Measurements from ENCODE around the gene SYNGR4.

SYNGR4 gene

GRCh38 chr19:48355365-48355954 lies 8.7 kb upstream of the SYNGR4 start:
- no peak for TF ChIP-seq ESRRG (CRISPR knock-in tag; IDR thresholded peaks at IDR 0.05)
- no peak for TF ChIP-seq CREB5 (CRISPR knock-in tag; IDR thresholded peaks at IDR 0.05; ENCODE audit: low read depth)
- TF ChIP-seq GLIS3 (CRISPR knock-in tag; IDR thresholded peaks at IDR 0.05): no peak
- ATAC-seq: no peak

GRCh38 chr19:48359123-48359522 lies 5.0 kb upstream of the SYNGR4 start:
- no peak for ATAC-seq
- TF ChIP-seq ZNF70 (CRISPR knock-in tag; IDR thresholded peaks at IDR 0.05) (no peak), TSHZ2 (CRISPR knock-in tag; IDR thresholded peaks at IDR 0.05) (no peak), ZNF8 (CRISPR knock-in tag; IDR thresholded peaks at IDR 0.05) (no peak), CSRNP3 (CRISPR knock-in tag; IDR thresholded peaks at IDR 0.05) (no peak)

DNA sequence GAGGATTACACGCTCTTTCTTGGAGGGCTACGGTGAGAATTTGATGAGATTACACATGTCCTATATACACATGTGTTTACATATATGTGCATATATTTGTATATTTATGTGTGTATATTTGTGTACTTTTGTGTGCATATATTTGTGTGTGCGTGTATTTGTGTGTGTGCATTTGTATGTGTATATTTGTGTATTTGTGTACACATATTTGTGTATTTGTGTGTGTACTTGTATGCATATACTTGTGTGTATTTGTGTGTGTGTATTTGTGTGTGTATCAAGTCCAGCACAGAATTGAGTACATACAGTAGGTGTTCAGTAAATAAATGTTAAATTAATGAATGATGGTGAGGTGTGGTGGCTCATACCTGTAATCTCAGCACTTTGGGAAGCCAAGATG lies 2.3 kb upstream of the SYNGR4 start:
- ATAC-seq: no peak
- TF ChIP-seq ZNF565 (CRISPR knock-in tag; conservative IDR thresholded peaks at IDR 0.05; ENCODE audit: low read depth): no peak
- no peak for TF ChIP-seq RARB (CRISPR knock-in tag; IDR thresholded peaks at IDR 0.05)
- no peak for TF ChIP-seq ESRRG (CRISPR knock-in tag; IDR thresholded peaks at IDR 0.05)
- TF ChIP-seq CREB5 (CRISPR knock-in tag; IDR thresholded peaks at IDR 0.05; ENCODE audit: low read depth): no peak
- no peak for TF ChIP-seq GLIS3 (CRISPR knock-in tag; IDR thresholded peaks at IDR 0.05)
- TF ChIP-seq ISL1 (CRISPR knock-in tag; IDR thresholded peaks at IDR 0.05): no peak
- no peak for TF ChIP-seq PPARA (CRISPR knock-in tag; IDR thresholded peaks at IDR 0.05; ENCODE audit: borderline replicate concordance)
- no peak for TF ChIP-seq CSRNP3 (CRISPR knock-in tag; IDR thresholded peaks at IDR 0.05)
- no peak for TF ChIP-seq ZFP3 (CRISPR knock-in tag; IDR thresholded peaks at IDR 0.05)
- TF ChIP-seq ZNF70 (CRISPR knock-in tag; IDR thresholded peaks at IDR 0.05): no peak
- no peak for TF ChIP-seq BACH2 (CRISPR knock-in tag; IDR thresholded peaks at IDR 0.05; ENCODE audit: borderline replicate concordance)

DNA sequence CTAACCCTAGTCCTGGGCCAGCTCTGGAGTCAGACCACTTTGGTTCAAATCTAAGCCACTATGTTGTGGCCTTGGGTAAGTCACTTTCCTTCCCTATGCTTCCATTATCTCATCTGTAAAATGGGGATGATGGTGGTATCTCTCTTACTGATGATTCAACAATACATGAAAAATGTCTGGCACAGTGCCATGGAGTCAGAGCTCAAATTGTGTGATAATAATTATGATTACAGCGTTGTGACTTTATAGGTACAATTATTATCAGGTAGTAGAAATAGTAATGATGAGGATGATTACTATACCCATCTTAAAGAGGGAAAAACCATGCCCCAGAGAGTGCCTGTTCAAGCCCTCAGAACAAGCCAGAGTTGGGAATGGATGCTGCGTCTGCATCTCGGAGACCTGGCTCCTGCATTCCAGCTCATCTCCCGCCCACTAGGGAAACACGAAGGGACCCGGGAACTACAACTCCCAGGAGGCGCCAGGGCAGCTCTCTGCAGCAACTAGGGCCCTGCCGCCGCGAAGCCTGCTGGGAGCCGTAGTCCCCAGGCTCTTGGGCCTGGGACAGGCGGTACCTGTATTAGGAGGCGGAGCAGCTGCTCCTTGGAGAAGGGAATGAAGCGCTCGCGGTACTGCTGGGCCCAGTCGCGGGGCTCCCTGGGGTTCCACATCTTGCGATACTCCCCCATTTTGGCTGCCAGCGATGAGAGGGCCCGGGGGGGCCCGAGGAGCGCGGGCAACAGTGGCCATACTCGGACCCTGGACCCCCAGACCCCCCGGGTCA lies 1.3 kb upstream of the SYNGR4 start:
- TF ChIP-seq POU6F1 (CRISPR knock-in tag; IDR thresholded peaks at IDR 0.05; ENCODE audit: borderline replicate concordance, low read depth): no peak
- TF ChIP-seq CSDC2 (CRISPR knock-in tag; IDR thresholded peaks at IDR 0.05): 0 out of 2 replicates have a peak, but pooled peaks have one; percentile 52
- no peak for TF ChIP-seq OSR1 (CRISPR knock-in tag; IDR thresholded peaks at IDR 0.05)
- TF ChIP-seq ZC3H10 (CRISPR knock-in tag; IDR thresholded peaks at IDR 0.05): no peak
- TF ChIP-seq ZNF565 (CRISPR knock-in tag; conservative IDR thresholded peaks at IDR 0.05; ENCODE audit: low read depth): no peak
- no peak for TF ChIP-seq SNAI2 (CRISPR knock-in tag; IDR thresholded peaks at IDR 0.05)
- peak; percentile 53; the same call in 1 of the 2 replicates for TF ChIP-seq TSHZ2 (CRISPR knock-in tag; IDR thresholded peaks at IDR 0.05)
- TF ChIP-seq ZNF8 (CRISPR knock-in tag; IDR thresholded peaks at IDR 0.05): no peak
- peak; percentile 97 for ATAC-seq

All from SK-N-SH treated with all-trans-retinoic acid at 6 μM for 48 hours (cell line).